Activated B cell treated with CpG ODN at 0.5 μM for 24 hours (primary cell): Measurements from ENCODE around the gene NOS1. TPM values are rescaled to one million over a fixed set of nuclear protein-coding genes. Genes with fewer than 3 reads are reported as not detected.

ENCODE experiments used
- ATAC-seq: fragments of 200-7000 bp; cut with Tn5 transposase; one replicate; pipeline ENCODE4 v1.10.0; 2021; ENCODE audit warnings: low read depth, mild to moderate bottlenecking, moderate library complexity
- CTCF ChIA-PET: fragments of 350-600 bp; sonication (Branson Sonifier 250); formaldehyde crosslinking; loops from one replicate; lab custom pipeline; 2021; ENCODE audit warnings: antibody characterized with exemption; lab: Charles Lee
- POLR2A ChIA-PET: fragments of 350-600 bp; sonication (Branson Sonifier 250); formaldehyde crosslinking; loops from one replicate; lab custom pipeline; 2021; ENCODE audit warnings: antibody characterized with exemption; lab: Charles Lee
- DNase-seq: peaks from one replicate; pipeline ENCODE4 v3.0.0; 2022
- H3K27ac Mint-ChIP-seq: one replicate; pipeline ENCODE4 v1.8.0; 2020; ENCODE audit warnings: mixed read lengths
- H3K27me3 Mint-ChIP-seq: one replicate; pipeline ENCODE4 v1.8.0; 2021; ENCODE audit warnings: mixed read lengths
- H3K36me3 Mint-ChIP-seq: one replicate; pipeline ENCODE4 v1.8.0; 2021; ENCODE audit warnings: low read depth, mixed read lengths
- H3K4me1 Mint-ChIP-seq: one replicate; pipeline ENCODE4 v1.8.0; 2021; ENCODE audit warnings: mixed read lengths
- H3K4me3 Mint-ChIP-seq: one replicate; pipeline ENCODE4 v1.8.0; 2020; ENCODE audit warnings: mild to moderate bottlenecking, mixed read lengths
- H3K9me3 Mint-ChIP-seq: one replicate; pipeline ENCODE4 v1.8.0; 2020; ENCODE audit warnings: mixed read lengths
- CTCF ChIP-seq: fragments of 200-600 bp; IDR thresholded peaks from one replicate; pipeline ENCODE4 v1.8.0; 2022; ENCODE audit warnings: antibody characterized with exemption, mild to moderate bottlenecking
- intact Hi-C: fragments of 100-400 bp; cut with micrococcal nuclease; formaldehyde crosslinking; loops from one replicate; pipeline ENCODE4 v1.15.1; 2024
- total RNA-seq: library from RNA; stranded (reverse); gene quantifications from 2 replicates; pipeline ENCODE4 v1.2.3, GENCODE V29; 2022

The NOS1 gene
- total RNA-seq, 1 donor from 2014 or later: not detected

- CTCF ChIA-PET: no interaction called here
- POLR2A ChIA-PET: no interaction called here
- H3K4me1 Mint-ChIP-seq: peaks cover 29% of the 10 kb centered on the region
- ATAC-seq: no peak
- H3K27me3 Mint-ChIP-seq: peaks cover 7% of the 10 kb centered on the region
- no peak overlapping the region for H3K4me3 Mint-ChIP-seq
- no peak for DNase-seq
- H3K27ac Mint-ChIP-seq: no peak overlapping the region
- intact Hi-C loops: no loop called here
- no peaks in the 10 kb centered on the region for H3K9me3 Mint-ChIP-seq
- no peak for TF ChIP-seq CTCF
- peaks cover 14% of the 10 kb centered on the region for H3K36me3 Mint-ChIP-seq
Measured at GRCh38 chr12:117192057-117192456, 169.4 kb downstream of the NOS1 start.

GRCh38 chr12:117190210-117190781 lies 171.1 kb downstream of the NOS1 start, which contains the start of gene FBXO21:
Gene FBXO21, minus strand, starts transcription at chr12:117190470. Its CDS starts 14 bp downstream, at chr12:117190456.
- H3K9me3 Mint-ChIP-seq: no peaks in the 10 kb centered on the region
- DNase-seq (peak; percentile 96), ATAC-seq (peak; percentile 96)
- peak within 1 kb of the TSS; percentile 90 for H3K27ac Mint-ChIP-seq
- no peaks in the 10 kb centered on the region for H3K27me3 Mint-ChIP-seq
- H3K4me3 Mint-ChIP-seq: peak within 1 kb of the TSS; percentile 93
- H3K36me3 Mint-ChIP-seq: peaks cover 23% of the 10 kb centered on the region
- no peak for TF ChIP-seq CTCF
- CTCF ChIA-PET: no interaction called here
- peaks cover 29% of the 10 kb centered on the region for H3K4me1 Mint-ChIP-seq
- POLR2A ChIA-PET: interaction anchor here (0.5 to 1.8 kb wide), 2 partner anchors 43 to 371 kb away, joined by 5 read pairs; no protein-coding TSS in a partner anchor
- intact Hi-C loops: loop anchor here (1.0 kb wide), 1 partner anchor 280 kb away; the partner anchor contains the start of gene FBXW8

GRCh38 chr12:117189725-117190209 lies 171.7 kb downstream of the NOS1 start:
- CTCF ChIA-PET: no interaction called here
- H3K4me1 Mint-ChIP-seq: peaks cover 29% of the 10 kb centered on the region
- POLR2A ChIA-PET: interaction anchor here (0.5 to 1.8 kb wide), 2 partner anchors 47 to 371 kb away, joined by 5 to 7 read pairs; no protein-coding TSS in a partner anchor
- peak overlapping the region; percentile 93 for H3K4me3 Mint-ChIP-seq
- H3K27me3 Mint-ChIP-seq: no peaks in the 10 kb centered on the region
- H3K36me3 Mint-ChIP-seq: peaks cover 29% of the 10 kb centered on the region
- DNase-seq (peak; percentile 46), ATAC-seq (peak; percentile 27)
- H3K9me3 Mint-ChIP-seq: no peaks in the 10 kb centered on the region
- peak overlapping the region; percentile 90 for H3K27ac Mint-ChIP-seq
- no peak for TF ChIP-seq CTCF
- intact Hi-C loops: loop anchor here (1.0 to 10.0 kb wide), 4 partner anchors 279 to 1185 kb away; partner anchors contain the start of genes FBXW8, RNFT2, SPRING1 and SUDS3

GRCh38 chr12:117188961-117189724 lies 172.3 kb downstream of the NOS1 start:
- Mint-ChIP-seq H3K27ac (peak overlapping the region; percentile 90), H3K27me3 (no peaks in the 10 kb centered on the region), H3K4me1 (peaks cover 29% of the 10 kb centered on the region), H3K9me3 (no peaks in the 10 kb centered on the region), H3K36me3 (peaks cover 33% of the 10 kb centered on the region), H3K4me3 (peak overlapping the region; percentile 93)
- no peak for TF ChIP-seq CTCF
- POLR2A ChIA-PET: interaction anchor here (0.5 to 1.8 kb wide), 2 partner anchors 47 to 370 kb away, joined by 5 to 7 read pairs; no protein-coding TSS in a partner anchor
- DNase-seq: no peak
- CTCF ChIA-PET: no interaction called here
- intact Hi-C loops: loop anchor here (5.0 to 10.0 kb wide), 3 partner anchors 372 to 1186 kb away; partner anchors contain the start of genes RNFT2, SPRING1, SUDS3 and TAOK3
- ATAC-seq: no peak
